Subcutaneous adipose tissue (tissue), 4 donors: ENCODE results near the gene GLIS1. TPM values are rescaled to one million over a fixed set of nuclear protein-coding genes. Genes with fewer than 3 reads are reported as not detected.

Experiments used
- CTCF ChIP-seq: fragments of 450-650 bp; IDR thresholded peaks from one replicate; pipeline ENCODE4 v1.5.1; 2016; ENCODE audit warnings: low read depth, mild to moderate bottlenecking, control low read depth, antibody characterized with exemption, moderate library complexity
- total RNA-seq, 4 donors: library from RNA; depleted of rRNA; stranded (reverse); fragments of >200 nt; gene quantifications; one replicate each; pipeline ENCODE4 v1.1.0, GENCODE V29; 2016

The GLIS1 gene
- total RNA-seq, 4 donors from 2014 or later: 0.17 to 3.6 TPM; not detected in 2

GRCh38 chr1:53625766-53626520 is 113.0 kb downstream of the GLIS1 start:
- TF ChIP-seq CTCF: no peak

- TF ChIP-seq CTCF: no peak
Observed at GRCh38 chr1:53625049-53625448, 113.9 kb downstream of the GLIS1 start.

- TF ChIP-seq CTCF: no peak
Observed at GRCh38 chr1:53622531-53622930, 116.4 kb downstream of the GLIS1 start.

- no peak for TF ChIP-seq CTCF
Observed at GRCh38 chr1:53621144-53621543, 117.8 kb downstream of the GLIS1 start.

- TF ChIP-seq CTCF: no peak
Observed at GRCh38 chr1:53620061-53620855, 118.7 kb downstream of the GLIS1 start.

- no peak for TF ChIP-seq CTCF
Observed at GRCh38 chr1:53619367-53620060, 119.5 kb downstream of the GLIS1 start.
